ENCODE measurements around the gene ABTB1.

Gene ABTB1

DNA sequence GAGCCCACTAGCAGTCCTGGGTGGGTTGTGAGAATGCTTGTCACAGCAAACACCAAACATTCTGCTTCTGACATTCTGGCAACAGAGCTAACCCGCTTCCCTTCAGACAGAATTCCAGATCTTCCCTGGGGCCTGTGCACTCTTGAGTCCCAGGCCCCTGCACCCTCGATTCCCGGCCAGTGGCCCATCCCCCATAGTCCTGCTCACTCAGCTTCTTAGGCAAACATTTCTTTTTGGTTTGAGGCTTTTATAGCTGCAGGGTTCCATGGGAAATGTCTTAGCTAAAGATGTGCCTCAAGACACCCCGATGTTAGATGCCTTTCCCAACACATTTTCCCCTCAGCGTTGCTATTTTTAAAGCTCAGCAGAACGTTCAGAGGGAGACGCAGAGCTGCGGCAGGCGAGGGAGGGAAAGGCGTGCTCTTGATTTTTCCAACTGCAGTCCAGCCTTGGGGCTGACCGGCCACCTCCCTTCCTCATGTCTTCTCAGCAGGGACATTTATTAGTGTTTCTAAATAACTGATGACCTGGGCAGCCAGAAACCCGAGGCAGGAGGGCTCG, 35.2 kb downstream of the ABTB1 start:
- no peak for DNase-seq

DNA sequence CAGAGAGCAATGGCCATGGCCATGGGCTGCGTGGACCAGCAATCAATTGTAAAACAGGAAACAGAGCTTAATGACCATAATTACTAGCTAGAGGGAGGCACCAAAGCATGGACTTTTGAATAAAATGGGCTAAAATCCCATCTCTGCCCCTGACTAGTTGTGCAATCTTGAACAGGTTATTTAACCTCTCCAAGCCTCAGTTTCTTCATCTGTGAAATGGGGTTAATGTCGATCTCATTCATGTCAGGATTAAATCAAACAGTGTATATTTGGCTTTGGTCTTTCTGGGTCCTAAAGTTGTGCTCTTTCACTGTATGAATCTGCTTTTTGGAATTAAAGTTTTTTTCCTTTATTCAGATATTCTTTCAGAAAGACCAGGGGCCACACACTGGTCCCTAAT, 36.1 kb downstream of the ABTB1 start:
- no peak for DNase-seq

DNA sequence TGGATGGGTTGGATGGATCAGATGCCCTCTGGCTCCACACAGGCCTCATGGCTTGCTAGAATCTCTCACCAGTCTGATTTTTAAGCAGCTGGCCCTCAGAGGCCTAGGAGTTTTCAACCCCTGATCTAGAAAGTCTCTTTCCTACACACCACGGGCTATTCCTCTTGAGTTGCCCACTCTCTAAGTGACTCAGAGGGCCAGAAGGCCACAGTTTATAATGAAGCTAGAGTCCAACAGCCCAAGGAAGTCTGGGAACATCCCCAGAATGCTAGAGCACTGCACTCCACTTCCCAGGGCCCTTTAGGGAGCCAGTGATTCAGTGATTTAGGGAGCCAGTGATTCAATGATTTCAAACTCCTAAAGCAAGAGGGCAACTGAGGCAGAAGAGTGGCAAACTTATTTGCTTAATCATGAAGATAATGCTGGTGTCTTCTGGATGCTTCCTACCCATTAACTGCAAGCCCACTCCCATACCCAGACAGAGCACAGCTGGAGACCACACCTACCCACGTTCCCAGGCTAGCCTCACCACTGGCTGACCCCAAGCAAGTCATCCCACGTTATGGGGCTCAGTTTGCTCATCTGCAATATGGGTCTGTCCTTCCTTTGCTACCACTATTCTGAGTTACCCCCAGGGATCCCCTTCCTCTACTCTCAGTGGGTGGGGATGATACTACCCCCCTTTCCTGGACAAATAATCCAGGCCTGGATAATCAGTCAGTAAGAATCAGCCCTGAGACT, 36.7 kb downstream of the ABTB1 start:
- DNase-seq: no peak

DNA sequence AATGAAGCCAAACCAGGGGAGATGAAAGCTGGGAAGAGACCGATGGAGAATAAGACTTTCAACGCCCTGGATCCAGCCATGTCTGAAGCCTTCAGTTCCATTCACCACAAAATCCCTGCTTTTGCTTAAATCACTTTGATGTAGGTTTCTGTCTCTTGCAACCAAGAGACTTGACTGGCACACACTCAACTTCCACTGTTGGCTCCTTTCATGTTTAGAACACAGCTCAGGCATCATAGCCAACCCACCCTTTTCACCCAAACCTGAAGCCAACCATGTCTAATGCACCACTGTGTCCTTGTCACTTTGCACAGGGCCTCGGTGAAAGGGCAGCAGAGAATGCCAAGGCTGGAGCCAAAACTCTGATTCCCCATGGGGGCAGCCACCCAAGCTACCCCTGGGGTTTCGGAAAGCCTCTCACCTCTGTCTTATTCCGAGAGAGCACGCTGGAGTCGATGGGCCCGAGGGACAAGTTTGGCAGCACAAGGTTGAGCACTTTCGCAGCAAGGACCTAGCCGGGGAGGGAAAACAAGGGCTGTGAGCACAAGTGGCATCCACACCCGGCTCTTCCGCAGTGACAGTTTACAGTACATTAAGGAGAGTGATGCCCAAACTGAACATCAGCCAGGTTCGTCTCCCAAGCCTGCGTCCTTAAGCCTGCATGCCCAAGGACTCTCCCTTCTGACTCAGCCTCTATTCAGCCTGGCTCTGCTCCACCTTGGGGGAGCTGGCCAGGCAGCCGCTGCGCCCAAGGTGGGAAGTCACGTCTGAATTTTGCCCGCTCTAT, 37.6 kb downstream of the ABTB1 start:
- peak; percentile 54 for DNase-seq

DNA sequence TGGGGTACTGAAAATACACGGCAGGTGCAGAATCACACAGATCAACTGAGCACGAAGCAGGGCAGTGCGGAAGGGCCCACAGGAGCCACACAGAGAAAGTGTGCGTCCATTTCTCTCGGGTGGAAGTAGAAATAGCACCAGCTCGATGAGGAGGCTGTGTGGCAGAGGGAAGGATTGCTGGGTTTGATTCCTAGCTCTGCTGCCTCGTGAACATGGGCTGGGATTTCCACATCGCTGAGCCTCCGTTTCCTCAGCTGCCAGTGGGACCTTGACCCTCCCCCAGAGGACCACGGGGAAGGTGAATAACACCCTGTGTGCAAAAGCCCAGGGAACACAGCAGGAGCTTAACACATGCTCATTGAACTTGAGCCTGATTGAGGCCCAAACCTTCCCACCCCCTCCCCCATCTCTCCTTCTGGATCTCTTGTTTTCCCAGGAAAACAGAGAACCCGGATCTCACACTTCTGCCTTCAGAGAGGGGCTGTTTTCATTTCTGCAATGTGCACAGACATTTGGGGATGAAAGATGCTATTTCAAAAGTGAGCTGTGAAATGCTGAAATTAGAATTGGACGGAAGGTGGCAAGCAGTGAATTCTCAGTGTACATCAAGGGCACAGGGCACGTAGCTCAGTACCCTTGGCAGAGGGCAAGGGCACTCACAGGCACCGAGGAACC, 38.4 kb downstream of the ABTB1 start:
- DNase-seq: no peak

DNA sequence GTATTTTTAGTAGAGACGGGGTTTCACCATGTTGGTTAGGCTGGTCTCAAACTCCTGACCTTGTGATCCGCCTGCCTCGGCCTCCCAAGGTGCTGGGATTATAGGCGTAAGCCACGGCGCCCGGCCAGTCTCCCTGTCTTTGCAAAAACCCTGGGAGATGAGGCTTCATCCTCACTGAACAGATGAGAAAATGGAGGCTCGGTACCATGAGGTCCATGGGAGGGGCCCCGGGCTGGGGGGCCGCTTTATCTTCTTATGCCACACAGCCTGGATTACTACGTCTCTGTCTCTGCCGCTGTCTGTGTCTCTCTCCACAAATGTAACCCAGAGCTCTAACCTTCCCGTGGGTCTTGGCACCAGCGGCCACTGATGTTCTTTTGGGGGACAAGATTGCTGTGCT, 39.1 kb downstream of the ABTB1 start:
- no peak for DNase-seq

DNA sequence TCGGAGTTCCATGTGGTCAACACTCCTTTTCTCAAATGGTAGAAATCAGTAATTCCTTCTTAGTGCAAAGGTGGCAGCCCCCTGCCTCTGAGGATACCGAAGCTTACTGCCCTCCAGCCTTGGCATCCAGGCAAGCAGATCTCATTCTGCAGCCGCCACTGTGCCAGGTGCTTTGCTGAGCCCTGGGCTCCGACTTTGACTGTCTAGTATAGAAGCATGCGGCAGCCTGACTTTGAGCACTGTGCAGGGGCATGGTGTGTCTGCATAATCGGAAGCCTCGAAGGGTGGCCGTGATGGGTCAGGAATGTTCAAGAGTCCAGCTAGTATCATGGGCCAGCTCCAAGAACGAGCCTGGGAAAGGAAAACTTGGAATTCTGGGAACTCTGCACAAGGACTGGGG, 39.7 kb downstream of the ABTB1 start:
- DNase-seq: no peak

DNA sequence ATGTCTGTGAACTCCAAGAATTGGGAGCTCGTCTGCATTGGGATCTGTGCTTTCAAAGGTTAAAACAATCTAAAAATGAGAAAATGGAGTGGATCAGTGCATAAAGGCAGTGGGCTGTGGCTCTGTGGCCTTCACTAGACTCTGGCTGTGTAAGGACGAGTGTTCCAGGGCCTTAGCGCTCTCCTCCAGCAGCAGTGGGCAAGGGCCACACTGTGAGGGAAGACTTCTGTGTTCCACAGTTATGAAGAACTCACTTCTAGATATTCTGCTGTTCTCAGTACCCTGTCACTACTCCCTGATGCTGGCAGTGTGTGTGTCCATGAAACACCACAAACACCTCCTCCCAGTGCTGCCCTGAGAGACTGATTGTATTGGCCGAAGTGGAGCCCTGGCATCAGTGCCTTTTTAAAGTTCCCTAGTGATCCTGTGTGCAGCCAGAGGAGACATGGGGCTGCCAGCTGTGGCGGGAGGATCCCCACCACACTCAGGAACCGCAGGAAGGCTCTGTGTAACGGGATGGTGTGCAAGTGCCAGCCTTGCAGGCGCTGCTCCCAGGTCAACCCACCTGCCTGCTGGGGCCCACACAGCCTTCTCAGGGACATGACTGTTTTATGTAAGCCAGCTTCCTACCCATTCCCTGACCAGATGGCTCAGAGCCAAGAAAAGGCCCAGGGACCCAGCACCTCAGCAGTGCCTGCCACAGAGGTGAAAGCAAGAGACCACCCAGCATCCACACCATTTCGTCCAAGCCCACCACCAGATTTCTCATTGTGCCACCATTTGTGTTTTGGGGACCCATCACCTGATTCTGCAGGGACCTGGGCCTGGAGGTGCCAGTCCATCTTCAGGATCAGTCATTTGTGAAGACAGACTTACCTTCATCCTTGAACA, 40.4 kb downstream of the ABTB1 start:
- peak; percentile 61 for DNase-seq

DNA sequence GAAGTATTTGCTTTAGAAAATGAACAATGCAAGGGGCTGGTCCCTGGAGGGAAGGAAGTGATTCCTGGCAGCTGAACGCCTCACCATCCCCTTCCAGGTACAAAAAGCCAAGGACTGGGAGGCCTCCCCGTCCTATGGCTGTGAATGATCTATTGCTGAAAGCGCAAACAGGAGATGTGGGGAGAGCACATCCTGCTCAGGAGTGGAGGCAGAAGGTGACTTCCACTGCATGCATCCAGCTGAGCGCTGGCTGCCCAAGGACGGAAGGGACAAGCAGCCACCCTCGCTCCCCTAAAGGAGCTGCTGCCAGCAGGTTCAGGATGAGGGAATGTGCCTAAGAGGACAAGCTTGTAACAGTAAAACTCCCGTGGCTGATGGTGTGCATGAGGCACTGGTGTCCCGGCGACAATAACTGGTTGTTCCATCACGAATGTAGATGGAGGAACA, 41.4 kb downstream of the ABTB1 start:
- DNase-seq: peak; percentile 70

DNA sequence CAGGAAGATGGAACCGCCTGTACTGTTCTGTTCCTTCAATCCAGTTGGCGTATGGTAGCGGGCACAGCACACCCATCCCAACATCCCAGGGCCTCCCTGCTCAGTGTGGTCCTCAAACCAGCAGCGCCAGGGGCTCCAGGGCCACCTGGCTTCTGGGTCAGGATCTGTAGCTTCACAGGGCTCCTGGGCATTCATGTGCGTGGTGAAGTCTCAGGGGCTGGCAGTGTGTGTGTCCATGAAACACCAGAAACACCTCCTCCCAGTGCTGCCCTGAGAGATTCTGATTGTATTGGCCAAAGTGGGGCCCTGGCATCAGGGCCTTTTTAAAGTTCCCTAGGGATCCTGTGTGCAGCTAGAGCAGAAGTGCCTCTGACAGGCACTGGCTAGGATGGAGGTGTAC, 42.1 kb downstream of the ABTB1 start:
- DNase-seq: peak; percentile 36

DNA sequence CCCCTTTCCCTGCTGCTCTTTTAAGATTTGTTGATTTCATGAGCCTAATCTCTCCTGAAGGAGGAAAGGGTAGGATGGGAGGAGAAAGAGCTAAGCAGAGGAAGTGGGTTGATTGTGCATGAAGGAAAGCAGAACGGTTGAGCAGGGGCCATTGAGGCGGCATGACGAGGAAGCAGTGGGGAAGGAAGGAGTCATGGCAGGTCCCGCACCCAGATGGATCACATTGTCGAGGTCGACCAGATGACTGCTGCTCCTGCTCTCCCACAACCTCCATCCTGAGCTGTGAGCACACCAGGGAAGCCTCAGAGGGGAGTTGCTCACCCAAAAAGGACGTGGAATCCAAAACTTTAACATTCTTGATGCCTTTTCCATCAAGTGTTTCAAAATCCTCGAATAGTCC, 42.8 kb downstream of the ABTB1 start:
- no peak for DNase-seq

DNA sequence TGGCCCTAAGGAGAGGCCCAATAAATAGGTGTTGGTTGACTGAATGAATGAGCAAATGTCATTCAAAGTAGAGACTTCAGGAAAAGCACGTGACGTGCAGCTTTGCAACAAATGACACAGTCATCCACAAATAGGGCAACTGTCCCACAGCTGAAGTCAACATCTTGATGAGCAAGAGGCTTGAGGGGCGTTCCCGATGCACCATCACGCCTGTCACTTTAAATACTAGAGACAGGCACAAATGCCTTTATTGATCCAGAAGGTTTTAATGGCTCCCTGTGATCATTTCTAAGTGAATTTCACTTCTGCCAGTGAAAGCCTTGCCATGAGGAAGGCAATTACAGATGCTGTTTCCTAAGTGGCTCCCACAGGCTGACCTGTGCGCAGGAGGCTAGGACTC, 43.6 kb downstream of the ABTB1 start:
- no peak for DNase-seq

DNA sequence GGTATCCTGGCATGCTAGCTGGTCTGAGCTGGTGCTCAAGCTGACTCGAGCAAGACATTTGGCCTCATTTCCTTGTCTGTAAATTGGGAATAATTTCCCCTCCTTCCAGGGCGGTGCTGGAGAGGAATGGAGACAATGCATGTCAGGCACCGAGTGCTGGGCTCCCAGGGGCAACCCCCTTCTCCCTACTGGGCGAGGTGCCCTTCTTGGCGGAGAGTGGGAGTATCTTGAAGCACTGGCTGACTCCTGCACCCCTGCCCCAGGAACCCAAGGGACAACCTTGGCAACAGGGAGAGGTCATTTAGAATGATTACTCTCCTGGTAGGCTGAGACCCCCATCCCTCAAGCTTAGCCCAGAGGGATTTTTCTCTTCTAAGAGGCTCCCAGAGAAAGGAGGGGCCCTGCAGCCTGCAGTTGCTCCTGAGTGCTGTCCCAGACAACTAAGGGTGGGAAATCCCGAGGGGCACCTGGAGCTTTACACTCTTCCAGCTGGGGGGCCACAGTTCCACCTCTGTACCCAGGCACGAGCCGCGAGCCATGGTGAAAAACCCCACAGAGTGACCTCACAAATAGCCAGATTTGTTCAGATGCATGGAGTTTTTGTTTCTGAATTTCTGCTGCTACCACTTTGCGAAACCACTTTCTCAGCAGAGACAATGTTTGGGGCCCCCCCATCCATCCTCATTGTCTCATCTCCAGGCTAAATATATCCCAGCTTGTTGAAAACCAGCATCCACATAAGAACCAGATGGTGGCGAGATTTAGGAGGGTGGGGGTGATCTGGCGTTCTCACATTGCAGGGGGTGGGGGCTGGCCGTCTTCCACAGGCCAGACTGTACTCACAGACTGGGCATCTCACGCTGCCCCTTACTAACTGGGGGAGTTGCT, 44.8 kb downstream of the ABTB1 start:
- DNase-seq: no peak

DNA sequence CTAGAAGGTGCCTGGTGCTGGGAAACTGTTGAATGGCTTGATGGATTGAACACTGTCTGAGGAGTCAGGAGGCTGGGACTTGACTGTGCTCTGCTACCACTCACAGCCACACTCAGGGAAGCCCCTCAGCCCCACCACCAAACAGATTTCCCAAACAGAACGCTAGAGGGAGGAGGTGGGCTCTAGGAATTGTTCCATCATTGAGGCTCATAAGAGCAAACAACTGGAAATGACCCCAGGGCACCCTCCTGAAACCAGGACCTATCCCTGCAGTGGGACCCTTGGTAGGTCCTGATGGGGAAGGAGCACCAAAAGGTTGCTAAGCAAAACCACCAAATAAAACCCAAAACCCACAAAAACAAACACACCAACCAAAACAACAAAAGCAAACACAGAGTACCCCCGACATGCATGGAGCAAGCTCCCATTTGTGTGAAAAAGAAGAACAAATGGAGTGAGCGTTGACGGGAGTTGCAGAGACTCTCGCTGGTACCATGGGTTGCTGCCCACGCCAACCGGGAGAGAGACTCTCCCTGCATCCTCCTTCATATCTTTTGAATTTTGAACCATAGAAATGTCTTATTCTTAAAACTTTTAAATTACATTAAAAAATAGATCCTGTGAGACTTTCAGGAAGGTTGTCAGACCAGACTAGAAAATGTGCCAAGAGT, 45.6 kb downstream of the ABTB1 start:
- no peak for DNase-seq

DNA sequence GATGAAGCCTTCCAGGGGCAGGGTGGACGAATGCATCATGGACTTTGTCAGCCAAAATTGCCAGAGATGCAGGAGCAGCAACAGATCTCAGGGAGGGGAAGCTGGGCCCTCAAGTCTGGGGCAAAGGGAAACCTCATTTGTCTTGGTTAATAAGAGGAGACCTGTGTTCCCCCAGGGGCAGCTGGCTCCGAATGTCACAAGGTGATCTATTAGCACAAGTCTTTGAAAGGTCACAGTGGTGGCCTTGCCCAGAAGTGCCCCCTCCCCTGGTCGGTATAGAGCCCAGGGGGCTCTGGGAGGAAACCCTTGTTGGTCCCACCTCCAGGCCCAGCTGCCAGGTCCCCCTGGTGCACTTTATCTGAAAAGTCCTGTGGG, 46.2 kb downstream of the ABTB1 start:
- no peak for DNase-seq

DNA sequence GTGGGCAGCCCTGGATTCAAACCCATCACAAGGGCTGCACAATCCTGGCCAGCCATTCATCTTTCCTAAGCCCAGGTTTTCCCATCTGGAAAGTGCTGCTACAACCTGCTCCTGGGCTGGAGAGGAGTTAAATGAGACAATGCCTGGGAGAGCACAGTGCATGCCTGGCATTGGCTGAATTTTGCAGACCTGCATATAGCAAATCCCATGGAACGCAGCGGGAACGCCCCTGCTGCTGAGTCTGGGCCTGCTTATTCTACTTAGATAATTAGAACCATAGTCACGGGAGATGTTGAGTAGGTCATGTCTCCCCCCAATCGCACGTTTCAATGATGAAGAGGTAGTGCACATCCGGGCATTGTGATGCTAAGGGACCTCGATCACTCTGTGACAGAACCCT, 46.6 kb downstream of the ABTB1 start:
- no peak for DNase-seq

DNA sequence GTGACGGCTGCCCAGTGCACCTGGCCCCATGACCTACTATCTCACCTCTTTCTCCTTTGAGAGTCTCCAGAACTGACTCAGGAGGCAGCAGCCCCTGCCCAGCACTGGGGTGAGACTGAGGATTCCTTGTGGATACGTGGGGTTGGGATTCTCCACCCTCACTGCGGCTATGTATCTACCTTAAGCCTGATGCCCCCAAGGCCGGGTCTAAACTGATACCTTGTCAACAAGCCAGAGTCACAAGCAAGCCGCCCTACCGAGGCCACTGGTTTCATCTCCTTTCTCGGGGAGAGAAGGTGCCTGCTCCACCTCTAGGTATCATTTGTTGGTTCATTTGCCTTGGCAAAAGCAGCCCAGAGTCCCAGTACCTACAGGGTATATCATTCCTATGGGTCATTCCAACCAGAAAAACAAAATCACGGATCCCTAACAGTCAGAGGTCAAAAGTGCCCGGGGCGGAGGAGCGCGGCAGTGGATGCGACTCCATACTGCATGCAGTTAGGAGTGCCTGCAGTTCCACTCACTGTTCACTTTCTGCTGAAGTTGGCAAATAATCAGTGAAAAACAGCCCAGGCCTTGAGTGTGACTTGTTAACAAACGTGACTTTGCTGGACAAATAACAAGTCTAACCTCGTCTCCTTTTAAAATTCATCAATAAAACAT, 47.5 kb downstream of the ABTB1 start:
- no peak for DNase-seq

DNA sequence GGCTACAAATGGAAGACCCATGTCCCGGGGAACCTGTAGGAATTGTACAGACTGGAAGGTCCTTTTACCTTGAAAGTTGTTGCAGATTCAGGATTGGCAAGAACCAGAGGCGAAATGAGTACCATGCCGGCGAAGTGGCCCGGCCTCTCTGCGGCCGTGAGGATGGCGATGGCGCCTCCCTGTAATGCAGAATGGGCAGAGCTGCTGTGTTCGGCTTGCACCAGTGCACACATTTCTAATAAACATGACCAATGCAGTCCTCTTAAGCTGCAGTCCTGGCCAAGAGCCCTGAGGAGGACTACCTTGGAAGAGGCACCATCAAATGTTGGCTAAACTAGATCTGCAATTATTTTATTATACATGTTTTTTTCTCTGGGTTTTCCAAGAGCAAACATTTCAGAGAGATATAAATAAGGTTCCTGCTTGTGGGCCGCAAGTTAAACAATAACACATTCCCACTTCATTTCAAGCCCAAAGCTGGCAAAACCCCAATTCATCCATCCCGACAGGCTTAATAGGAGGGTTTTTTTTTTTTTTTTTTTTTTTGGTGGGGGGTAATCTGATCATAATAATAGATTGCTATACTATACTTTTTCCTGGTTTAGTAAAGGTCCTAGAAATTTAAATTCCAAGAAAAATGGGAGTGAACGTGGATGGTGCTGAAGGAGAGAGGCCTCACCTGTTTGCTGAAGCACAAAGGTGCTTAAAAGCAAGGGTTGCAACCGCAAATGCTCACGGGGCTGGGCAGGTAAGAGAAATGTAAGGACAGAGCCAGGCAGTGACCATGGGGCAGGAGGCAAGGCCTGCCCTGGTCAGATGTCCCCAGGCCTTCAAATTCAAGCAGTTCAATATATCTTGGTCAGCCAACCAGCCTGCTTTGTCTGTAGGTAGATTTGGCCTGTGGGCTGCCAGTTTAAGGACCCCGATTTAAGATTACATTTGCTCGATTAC, 48.5 kb downstream of the ABTB1 start:
- DNase-seq: peak; percentile 79

All from NCI-H1092 treated with DMSO at 0.1 percent for 48 hours (cell line).